Activated CD4-positive, alpha-beta T cell treated with anti-CD3 and anti-CD28 coated beads, Interleukin-10, Interleukin-2, amounts not matched to agents 100 ng/mL and 50 ng/mL, durations not matched to agents 16 hours and 8 hours (primary cell): ENCODE results near the gene RFC4.

Experiments used
- DNase-seq: peaks from one replicate; pipeline ENCODE4 v3.0.0-alpha.2; 2020

RFC4 gene

DNA sequence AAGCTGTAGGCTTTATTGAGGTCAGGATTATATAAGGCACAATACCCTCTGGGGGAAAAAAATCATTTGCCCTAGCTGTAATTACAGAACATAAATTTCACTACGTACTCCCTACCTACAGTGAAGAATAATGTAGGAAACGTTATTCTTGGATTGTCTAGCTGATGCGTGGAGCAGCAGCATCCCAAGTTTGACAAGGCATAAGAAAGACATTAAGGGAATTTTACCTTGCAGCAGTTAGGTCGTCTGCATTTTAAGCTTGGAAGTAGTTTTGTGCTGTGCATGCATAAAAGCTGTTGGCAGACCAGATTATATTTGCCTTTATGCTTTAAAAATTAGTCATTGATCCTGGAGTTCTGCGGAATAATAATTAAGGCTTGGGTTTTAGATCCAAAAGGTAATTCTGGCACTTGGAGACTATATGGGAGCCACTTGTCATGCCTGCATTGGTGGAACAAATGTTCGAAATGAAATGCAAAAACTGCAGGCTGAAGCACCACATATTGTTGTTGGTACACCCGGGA is 20.7 kb downstream of the RFC4 start:
- DNase-seq, result peak; percentile 26

DNA sequence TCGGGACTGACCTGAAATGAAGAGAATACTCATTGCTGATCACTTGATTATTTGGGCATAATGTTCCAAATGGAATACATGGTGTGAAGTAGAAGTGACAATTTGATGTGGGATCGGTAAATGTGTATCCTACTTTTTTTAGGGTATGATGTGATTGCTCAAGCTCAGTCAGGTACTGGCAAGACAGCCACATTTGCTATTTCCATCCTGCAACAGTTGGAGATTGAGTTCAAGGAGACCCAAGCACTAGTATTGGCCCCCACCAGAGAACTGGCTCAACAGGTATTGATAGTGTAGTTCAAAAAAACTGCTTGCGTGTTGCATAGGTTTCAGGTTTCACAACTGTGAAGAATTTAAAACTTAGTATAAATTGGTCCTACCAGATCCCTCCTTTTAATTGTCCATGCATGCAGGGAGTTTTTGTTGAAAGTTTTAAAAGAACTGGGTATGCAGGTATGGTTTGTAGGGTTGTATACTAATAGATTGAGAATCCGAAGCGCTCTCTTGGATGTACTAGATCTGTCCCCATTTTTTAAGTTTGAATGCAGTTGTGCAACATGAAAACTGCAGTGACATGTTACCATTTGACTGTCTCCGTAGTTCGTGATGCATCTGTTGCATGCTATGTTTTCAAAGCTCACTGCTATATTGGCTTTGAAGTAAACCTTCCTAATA is 21.3 kb downstream of the RFC4 start:
- DNase-seq, result peak; percentile 37

DNA sequence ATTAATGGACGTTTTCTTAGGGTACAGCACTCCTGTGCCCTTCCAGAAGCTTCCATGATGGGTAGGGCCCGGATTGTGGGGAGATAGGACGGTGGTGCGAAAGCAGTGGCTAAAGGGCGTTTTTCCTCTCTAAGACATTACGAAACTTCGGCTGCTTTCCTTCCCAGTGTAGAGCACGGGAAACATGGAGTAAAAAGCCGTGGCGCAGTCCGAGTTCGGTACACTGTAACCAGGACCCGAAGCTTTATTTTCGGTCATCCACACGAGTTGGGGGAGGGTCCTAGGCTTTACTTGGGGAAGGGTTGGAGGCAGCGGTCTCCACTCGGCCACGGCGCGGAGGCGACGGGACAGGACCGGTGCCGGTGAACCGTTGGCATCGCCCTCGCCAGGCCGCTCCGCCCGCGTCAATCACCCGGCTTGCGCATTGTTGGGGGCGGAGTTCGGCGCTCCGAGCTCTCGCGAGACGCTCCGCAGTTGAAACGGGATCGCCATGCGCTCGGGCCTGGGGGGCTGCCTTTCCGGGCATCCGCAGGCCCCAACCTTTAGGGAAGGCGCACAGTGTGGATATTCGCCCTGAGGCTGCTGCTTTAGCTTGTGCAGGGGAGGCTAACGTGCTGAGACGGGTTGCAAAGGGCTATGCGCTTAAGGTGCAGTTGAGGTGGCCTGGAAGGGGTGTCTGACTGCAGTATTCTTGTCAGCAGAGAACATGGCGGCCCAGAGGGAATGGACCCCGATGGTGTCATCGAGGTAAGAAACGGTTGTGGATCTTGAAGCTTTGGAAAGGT is 22.4 kb downstream of the RFC4 start:
- peak; percentile 84 for DNase-seq

DNA sequence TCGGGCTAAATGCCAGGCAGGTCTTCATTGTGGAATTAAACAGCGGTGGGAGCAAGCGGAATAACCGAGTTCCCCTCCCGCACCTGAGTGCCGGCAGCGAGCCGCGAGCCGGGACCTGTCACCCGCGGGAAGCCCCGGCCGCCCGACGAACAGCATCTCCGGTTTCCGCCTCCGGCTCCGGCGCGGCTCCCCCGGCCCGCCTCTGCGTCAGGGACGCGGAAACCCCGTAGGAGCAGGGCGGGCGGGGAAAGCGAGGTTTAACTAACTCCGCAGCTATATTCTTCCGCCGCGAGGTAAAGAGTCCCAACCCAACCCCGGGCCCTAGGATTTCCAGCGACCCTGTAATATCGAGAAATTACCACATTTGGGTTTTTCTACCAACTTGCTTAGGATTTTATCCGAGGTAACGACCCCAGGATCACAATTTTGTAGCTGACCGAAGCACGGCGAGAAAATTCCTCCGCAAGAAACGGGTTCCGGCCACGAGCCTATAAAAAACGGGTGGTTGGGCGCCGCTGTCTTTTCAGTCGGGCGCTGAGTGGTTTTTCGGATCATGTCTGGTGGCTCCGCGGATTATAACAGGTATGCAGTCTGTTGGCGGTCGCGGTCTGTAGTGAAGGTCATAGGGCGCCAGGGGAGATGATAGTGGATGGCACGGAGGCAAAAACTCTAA is 23.1 kb downstream of the RFC4 start, which contains the start of gene EIF4A2:
EIF4A2 (plus strand) TSS at position 520 of the 673 bp plus-strand sequence; CDS start at position 554, 34 bp downstream.
- DNase-seq, result peak; percentile 94

DNA sequence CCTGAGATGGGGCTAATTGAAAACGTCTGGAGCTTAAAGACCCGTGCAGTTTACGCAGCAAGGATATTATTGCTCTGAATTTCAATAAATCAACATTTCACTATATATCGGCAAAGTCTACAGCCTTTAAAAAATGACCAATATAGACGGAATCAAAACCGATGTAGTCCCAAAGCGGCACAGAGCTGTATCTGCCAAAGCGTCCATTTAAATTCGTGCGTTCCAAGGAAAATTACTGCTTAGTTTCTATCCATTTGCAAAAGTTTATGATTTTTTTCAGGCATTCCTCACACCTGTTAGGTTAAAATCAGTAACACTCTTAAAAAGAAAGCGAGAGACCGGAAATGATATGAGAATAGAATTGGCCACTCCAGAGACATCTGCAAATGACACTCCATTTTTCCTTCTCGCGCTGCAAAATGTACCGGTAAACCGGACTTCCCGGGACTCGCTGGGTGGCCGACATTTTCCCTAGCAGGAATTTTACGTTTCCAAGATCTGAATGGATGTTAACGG is 23.7 kb downstream of the RFC4 start:
- DNase-seq, result no peak

DNA sequence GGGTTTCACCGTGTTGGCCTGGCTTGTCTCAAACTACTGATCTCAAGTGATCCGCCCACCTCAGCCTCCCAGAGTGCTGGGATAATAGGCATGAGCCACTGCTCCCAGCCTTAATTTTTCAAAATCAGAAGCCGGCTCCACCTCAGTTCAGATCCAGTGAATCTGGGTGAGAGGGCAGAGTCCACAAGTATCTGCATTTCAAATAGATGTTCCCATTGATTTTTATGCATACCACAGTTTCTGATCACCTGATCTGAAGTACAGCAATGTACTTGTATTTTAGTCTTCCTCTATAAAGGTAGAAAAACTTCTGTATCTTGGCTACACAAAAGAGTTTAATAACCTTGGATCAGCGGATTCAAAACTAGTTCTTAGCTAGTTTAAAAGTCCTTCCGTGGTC is 27.1 kb downstream of the RFC4 start:
- DNase-seq, result no peak

DNA sequence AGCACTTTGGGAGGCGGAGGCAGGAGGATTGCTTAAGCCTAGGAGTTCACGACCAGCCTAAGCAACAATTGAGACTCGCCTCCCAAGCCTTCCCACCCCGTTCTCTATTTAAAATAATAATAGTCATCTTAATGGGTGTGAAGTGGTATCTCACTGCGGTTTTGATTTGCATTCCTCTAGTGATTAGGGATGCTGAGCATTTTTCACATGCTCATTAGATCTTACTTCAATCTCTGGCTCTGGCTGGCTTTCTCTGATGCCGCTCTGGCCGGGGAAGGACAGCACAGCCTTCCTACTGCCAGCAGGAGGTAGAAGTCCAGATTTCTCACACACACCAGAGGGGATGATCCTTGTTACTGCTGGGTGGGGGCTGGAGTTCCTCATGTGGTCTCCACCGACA is 30.3 kb downstream of the RFC4 start:
- no peak for DNase-seq

DNA sequence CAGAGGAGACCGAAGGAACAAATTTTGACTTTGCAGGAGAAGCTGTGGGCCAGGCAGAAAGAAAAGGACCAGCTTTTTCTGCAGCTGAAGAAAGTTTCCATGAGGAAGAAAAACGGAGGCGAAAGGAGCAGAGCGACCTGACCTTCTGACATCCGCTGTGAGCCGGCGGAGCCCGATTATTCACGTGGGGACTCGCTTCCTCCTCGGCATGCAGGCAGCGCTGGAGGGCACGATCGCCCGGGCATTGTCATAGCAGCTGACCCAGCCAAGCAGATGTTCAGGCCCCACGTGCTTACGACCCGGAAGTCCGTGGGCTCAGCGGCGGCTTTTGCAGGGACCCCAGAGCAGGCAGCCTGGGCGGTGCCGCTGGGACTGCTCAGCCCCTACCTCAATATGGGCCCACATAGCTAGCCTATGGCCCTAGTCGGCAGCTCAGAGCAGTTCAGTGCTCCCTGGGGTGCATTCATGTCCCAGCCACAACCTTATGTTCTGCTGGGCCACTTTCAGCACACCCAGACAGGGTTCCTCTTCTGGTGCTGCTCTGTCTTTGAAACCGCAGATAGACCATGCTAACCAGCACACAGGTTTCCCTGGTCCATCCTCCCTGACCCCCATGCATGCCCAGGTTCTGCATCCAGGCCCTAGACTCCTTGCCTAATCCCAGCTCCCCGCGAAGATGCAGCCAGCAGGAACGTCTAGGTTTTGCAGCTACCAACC is 33.4 kb downstream of the RFC4 start:
- peak; percentile 83 for DNase-seq

DNA sequence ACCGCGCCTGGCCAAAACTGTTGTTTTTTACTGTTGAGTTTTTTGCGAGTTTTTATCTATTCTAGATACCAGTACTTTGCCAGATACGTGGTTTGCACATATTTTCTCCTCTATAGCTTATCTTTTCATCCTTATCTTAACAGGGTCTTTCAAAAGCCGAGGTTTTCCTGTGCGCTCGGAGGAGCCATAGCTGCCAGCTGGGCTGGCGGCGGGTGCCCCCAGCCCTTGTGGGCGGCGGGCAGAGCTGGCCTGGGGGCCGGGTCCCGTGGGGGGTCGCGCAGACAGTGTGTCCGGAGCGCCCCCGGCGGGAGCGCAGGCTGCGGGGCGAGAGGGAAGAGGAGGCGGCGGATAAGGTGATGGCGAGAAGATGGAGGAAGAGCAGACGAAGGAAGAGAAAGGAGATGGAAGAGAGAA is 34.0 kb downstream of the RFC4 start:
- no peak for DNase-seq

DNA sequence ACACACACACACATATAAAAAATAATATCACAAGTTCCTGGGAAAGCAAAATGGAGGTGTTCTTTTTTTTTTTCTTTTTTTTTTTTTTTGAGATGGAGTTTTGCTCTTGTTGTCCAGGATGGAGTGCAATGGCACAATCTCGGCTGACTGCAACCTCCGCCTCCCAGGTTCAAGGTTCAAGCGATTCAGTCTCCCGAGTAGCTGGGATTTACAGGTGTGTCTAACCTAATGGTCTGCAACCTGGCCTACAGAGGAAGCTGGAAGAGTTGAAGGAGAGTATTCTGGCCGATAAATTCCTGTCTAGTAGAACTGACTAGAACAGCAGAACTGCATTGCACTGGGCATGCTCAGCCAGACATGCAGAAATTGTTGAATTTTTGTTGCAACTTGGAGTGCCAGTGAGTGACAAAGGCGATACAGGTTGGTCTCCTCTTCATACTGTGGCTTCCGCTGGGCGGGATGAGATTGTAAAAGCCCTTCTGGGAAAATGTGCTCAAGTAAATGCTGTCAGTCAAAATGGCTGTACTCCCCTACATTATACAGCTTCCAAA is 45.3 kb downstream of the RFC4 start:
- no peak for DNase-seq

DNA sequence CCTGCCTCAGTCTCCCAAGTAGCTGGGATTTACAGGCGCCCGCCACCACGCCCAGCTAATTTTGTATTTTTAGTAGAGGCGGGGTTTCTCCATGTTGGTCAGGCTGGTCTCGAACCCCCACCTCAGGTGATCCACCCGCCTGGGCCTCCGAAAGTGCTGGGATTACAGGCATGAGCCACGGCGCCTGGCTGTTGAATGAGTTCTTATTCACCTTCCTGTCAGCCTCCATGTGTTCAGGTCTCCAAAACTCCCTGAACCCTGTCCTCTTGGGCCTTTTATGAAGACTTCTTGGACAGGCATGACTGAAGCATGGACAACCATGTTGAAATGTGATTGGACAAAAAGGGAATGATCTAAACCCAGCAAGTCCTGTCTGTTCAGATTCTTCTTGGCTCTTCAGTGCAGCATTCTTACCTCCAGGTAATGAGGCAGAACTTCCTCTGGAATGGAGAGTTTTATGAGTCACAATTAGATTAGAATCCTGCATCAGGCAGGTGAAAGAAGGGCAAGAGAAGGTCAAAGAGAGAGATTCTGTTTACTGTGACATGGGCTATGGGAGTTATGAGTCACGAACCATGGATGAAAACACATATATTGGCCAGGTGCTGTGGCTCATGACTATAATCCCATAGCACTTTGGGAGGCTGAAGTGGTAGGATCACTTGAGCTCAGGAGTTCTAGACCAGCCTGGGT is 46.0 kb downstream of the RFC4 start:
- no peak for DNase-seq

DNA sequence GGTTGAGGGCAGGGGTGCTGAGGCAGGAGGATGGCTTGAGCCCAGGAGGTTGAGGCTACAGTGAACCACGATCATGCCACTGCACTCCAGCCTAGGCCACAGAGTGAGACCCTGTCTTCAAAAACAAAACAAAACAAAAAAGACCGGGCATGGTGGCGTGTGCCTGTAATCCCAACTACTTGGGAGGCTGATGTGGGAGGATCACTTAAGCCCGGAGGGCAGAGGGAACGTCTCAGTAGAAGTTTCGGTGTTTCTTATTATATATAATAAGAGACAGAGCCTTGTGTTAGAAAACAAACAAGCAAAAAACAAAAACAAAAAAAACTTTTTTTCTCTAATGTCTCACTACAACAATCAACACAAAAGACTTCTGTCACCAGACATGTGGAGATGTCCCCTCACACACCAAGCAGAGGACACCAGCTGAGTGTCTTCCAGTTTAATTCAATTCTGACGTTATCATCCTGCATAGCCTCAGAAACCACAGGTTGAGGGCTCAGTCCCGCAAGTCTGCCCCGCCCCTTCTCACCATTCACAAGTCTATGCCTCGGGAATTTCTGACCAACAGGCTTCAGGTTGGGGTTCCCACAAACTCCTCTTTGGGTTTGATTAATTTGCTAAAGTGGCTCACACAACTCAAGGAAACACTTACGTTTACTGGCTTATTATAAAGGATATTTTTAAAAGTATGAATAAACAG is 46.9 kb downstream of the RFC4 start:
- DNase-seq, result no peak

DNA sequence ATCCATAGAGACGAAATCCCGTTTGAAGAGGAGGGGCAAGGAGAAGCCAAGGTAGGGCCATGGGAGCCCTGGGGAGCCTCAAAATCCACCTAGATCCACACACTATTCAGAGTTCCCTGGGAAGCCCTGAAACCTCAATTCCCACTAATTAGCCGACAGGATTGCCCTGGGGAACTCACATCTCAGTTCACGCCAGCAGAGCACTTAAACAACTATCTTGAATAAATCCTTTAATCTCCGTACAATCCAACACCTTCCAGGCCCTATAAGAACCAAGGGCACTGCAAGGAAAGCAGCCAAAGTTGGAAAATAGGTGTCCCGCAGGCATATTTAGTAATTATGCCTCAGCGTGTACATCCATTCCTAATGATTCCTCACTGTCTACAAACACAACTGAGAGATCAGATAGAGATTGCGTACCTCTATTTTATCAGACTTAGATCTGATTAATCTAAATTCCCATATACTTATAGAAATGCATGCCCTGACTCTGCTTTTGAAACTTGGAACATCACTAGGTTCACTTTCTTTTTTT is 48.5 kb downstream of the RFC4 start:
- no peak for DNase-seq

DNA sequence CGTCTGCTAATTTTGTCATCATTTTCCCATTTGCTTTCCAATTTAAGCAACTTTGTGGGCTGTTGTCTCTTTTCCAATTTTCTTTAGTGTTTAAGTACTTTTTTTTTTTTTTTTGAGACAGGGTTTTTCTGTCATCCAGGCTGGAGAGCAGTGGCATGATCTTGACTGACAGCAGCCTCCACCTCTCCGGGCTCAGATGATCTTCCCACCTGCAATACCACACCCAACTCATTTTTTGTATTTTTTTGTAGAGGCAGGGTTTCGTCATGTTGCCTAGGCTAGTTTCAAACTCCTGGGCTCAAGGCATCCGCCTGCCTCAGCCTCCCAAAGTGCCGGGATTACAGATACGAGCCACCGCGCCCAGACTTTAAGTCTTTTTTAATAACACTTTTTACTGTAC is 49.1 kb downstream of the RFC4 start:
- DNase-seq, result no peak

DNA sequence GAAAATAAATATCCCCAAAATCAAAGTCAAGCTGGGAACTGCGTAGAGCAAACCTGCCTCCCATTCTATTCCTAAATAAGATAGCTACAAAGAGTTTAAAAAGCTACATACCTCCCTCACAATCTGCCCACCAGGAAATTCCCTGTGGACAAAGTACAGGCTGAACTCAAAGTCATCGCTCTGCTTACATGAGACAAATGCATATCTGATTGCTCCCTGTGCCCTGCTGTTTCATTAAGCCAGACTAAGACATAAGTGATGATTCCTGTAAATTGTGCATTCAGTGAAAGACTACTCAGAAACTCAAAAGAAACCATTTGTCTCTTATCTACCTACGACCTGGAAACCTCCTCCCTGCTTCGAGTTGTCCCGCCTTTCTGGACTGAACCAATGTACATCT is 51.4 kb downstream of the RFC4 start:
- DNase-seq, result no peak

DNA sequence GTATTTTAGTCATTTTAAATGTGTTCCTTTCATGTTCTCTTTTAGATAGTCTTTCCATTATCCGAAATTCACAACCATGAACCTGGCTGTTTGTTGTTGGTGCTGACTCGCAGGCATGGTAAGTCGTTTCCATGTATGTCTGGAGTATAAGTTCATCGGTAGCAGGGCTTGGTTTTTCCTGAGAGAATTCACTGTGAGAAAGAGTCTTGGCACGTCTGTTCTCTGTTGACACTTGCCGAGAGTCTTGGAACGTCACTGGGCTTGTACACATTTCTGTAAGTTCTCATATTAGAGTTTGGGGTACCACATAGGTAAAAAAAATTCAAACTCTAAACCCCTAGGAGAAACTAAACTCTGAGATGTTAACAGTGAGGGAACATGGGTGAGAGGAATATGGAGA is 52.3 kb downstream of the RFC4 start:
- DNase-seq, result no peak

DNA sequence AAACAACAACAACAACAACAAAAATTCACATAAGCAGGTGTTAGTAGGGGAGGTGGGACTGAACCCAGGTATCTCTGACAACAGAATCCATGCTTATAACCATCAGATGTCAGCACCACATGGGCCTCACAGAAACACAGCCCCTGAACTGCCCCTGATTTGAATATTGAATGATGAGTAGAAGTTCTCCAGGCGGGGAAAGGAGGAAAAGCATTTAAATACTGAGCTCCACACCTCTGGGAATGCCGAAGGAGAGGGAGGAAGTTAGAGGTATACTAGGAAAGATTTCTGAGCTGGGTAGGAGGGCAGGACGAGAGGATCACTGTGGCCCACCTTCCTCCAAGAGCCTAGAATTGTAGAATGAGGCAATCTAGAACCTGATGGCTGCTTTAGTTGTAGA is 54.8 kb downstream of the RFC4 start:
- DNase-seq, result no peak

DNA sequence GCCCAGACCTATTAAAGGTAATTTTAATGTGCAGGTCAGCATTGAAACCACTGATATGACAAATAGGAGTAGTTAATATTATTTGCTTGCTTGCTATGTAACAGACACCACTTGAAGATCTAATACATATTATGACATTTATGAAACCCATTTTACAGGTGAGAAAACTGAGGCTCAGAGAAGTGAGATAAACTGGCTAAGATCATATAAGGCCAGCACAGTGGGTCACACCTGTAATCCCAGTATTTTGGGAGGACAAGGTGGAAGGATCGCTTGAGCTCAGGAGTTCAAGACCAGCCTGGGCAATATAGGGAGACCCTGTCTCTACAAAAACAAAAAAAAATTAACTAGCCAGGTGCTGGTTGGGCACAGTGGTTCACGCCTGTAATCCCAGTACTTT is 56.0 kb downstream of the RFC4 start:
- DNase-seq, result no peak

DNA sequence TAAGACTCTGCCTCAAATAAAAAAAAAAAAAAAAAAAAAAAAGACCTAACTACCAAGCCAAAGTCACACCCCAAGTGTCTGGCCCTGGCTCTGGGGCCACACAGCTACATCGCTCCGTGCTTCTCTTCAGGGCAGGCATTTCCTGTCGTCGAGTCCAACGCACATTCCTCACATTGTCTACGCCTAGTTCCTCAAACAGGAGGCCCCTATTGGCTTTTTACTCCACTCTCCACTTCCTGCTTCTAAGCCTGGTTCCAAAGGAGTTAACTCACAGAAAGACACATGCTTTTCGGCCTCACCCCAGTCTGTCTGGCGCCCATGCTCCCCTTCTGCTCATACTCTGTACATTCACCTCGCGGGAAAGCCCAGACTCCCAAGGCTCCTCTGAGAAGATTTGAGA is 60.3 kb downstream of the RFC4 start:
- no peak for DNase-seq

DNA sequence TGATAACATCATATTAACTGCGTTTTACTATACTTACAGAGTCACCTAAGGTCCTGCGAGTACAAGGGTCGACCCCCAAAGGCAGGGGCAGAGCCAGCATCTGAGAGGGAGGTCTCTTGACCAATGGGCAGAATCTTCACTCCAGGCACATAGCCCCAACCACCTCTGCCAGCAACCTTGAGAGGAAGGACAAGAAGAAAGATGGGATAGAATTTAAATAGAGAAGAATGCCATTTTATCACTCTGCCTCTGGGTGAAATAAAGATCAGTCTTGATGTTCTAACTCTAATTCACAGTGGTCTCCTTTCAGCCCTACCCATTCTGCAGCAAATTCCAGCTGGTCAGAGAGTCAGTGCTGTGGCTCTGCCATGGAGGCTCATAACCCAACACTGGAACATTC is 62.6 kb downstream of the RFC4 start:
- DNase-seq, result no peak
